ENCODE measurements around the gene IGFLR1.
A peak's percentile ranks its signal among the peaks of the same experiment; 100 is the strongest.

The IGFLR1 gene

GRCh38 chr19:35742121-35742724 lies at the start of gene IGFLR1:
TSS of gene IGFLR1 (minus strand) at chr19:35742452. CDS start at chr19:35741180, 1,272 bp downstream.
- peak; percentile 84 for DNase-seq

- no peak for DNase-seq
Measured at GRCh38 chr19:35791814-35792279, 49.6 kb upstream of the IGFLR1 start.

- DNase-seq: no peak
Measured at GRCh38 chr19:35790981-35791813, 48.9 kb upstream of the IGFLR1 start.

GRCh38 chr19:35789978-35790944 lies 48.0 kb upstream of the IGFLR1 start:
- DNase-seq: no peak

GRCh38 chr19:35789195-35789977 lies 47.1 kb upstream of the IGFLR1 start:
- DNase-seq: no peak

GRCh38 chr19:35788205-35788960 lies 46.1 kb upstream of the IGFLR1 start:
- DNase-seq: no peak

- no peak for DNase-seq
Measured at GRCh38 chr19:35787227-35787799, 45.1 kb upstream of the IGFLR1 start.

- no peak for DNase-seq
Measured at GRCh38 chr19:35786299-35787160, 44.3 kb upstream of the IGFLR1 start.

GRCh38 chr19:35785339-35785627 lies 43.0 kb upstream of the IGFLR1 start:
- DNase-seq: no peak

- DNase-seq: no peak
Measured at GRCh38 chr19:35784503-35785338, 42.5 kb upstream of the IGFLR1 start.

GRCh38 chr19:35783469-35784434 lies 41.5 kb upstream of the IGFLR1 start:
- DNase-seq: no peak

- DNase-seq: no peak
Measured at GRCh38 chr19:35782589-35782988, 40.3 kb upstream of the IGFLR1 start.

GRCh38 chr19:35781650-35782049 lies 39.4 kb upstream of the IGFLR1 start:
- DNase-seq: no peak

GRCh38 chr19:35780717-35781116 lies 38.5 kb upstream of the IGFLR1 start:
- no peak for DNase-seq

- no peak for DNase-seq
Measured at GRCh38 chr19:35780058-35780457, 37.8 kb upstream of the IGFLR1 start.

- no peak for DNase-seq
Measured at GRCh38 chr19:35779033-35779432, 36.8 kb upstream of the IGFLR1 start.

- DNase-seq: no peak
Measured at GRCh38 chr19:35777961-35778360, 35.7 kb upstream of the IGFLR1 start.

Measured in stimulated activated CD4-positive, alpha-beta T cell treated with anti-CD3 and anti-CD28 coated beads, Interleukin-4, amount 100 ng/mL, for 24 hours (primary cell).